Ishikawa (cell line): ENCODE measurements around the gene EMSY.

Source experiments
- CEBPB ChIP-seq: IDR thresholded peaks from 2 replicates; pipeline ENCODE4 v1.6.1; 2012
- CREB1 ChIP-seq: IDR thresholded peaks from 2 replicates; pipeline ENCODE4 v1.6.1; 2012; ENCODE audit warnings: low read depth
- EGR1 ChIP-seq: IDR thresholded peaks from 2 replicates; pipeline ENCODE4 v1.6.1; 2012
- EP300 ChIP-seq: IDR thresholded peaks from 2 replicates; pipeline ENCODE4 v1.6.1; 2012; ENCODE audit warnings: borderline replicate concordance
- FOXM1 ChIP-seq: IDR thresholded peaks from 2 replicates; pipeline ENCODE4 v1.6.1; 2012; ENCODE audit warnings: low read depth, borderline replicate concordance
- MAX ChIP-seq: IDR thresholded peaks from 2 replicates; pipeline ENCODE4 v1.6.1; 2012
- NFIC ChIP-seq: IDR thresholded peaks from 2 replicates; pipeline ENCODE4 v1.6.1; 2012
- RAD21 ChIP-seq: IDR thresholded peaks from 2 replicates; pipeline ENCODE4 v1.6.1; 2012; ENCODE audit warnings: low read depth
- REST ChIP-seq: IDR thresholded peaks from 2 replicates; pipeline ENCODE4 v1.6.1; 2012; ENCODE audit warnings: low read depth, mild to moderate bottlenecking
- TAF1 ChIP-seq: IDR thresholded peaks from 2 replicates; pipeline ENCODE4 v1.6.1; 2012; ENCODE audit warnings: low read depth, mild to moderate bottlenecking
- TCF12 ChIP-seq: IDR thresholded peaks from 2 replicates; pipeline ENCODE4 v1.6.1; 2012; ENCODE audit warnings: low read depth
- TEAD4 ChIP-seq: IDR thresholded peaks from 2 replicates; pipeline ENCODE4 v1.6.1; 2012
- USF1 ChIP-seq: IDR thresholded peaks from 2 replicates; pipeline ENCODE4 v1.6.1; 2012
- YY1 ChIP-seq: IDR thresholded peaks from 2 replicates; pipeline ENCODE4 v1.6.1; 2012; ENCODE audit warnings: low read depth
- ZBTB7A ChIP-seq: IDR thresholded peaks from 2 replicates; pipeline ENCODE4 v1.6.1; 2012; ENCODE audit warnings: low read depth

EMSY gene

GRCh38 chr11:76462317-76462716 is 17.5 kb downstream of the EMSY start:
- TF ChIP-seq FOXM1: no peak
- no peak for TF ChIP-seq CREB1

GRCh38 chr11:76465701-76466100 is 20.9 kb downstream of the EMSY start:
- TF ChIP-seq TAF1 (no peak), MAX (no peak), EGR1 (no peak)

- no peak for TF ChIP-seq MAX
- TF ChIP-seq TEAD4: no peak
- TF ChIP-seq TCF12: no peak
- no peak for TF ChIP-seq EP300
- TF ChIP-seq RAD21: no peak
- no peak for TF ChIP-seq EGR1
- TF ChIP-seq CREB1: no peak
- no peak for TF ChIP-seq FOXM1
- no peak for TF ChIP-seq USF1
- TF ChIP-seq CEBPB: no peak
- TF ChIP-seq REST: no peak
Observed at GRCh38 chr11:76466666-76467065, 21.8 kb downstream of the EMSY start.

GRCh38 chr11:76469141-76469540 is 24.3 kb downstream of the EMSY start:
- TF ChIP-seq TAF1: no peak
- TF ChIP-seq ZBTB7A: no peak
- TF ChIP-seq RAD21: no peak
- TF ChIP-seq TEAD4: no peak
- TF ChIP-seq FOXM1: no peak
- no peak for TF ChIP-seq REST
- no peak for TF ChIP-seq EGR1
- TF ChIP-seq CREB1: no peak
- TF ChIP-seq TCF12: no peak
- no peak for TF ChIP-seq MAX
- TF ChIP-seq NFIC: no peak
- no peak for TF ChIP-seq CEBPB

- TF ChIP-seq TCF12: no peak
- no peak for TF ChIP-seq EGR1
- no peak for TF ChIP-seq TEAD4
- TF ChIP-seq ZBTB7A: no peak
- TF ChIP-seq EP300: no peak
- no peak for TF ChIP-seq TAF1
- TF ChIP-seq NFIC: no peak
- TF ChIP-seq REST: no peak
- no peak for TF ChIP-seq FOXM1
- no peak for TF ChIP-seq USF1
- no peak for TF ChIP-seq CREB1
- TF ChIP-seq MAX: no peak
- TF ChIP-seq CEBPB: no peak
- no peak for TF ChIP-seq YY1
- TF ChIP-seq RAD21: no peak
Observed at GRCh38 chr11:76471382-76471781, 26.6 kb downstream of the EMSY start.
